HG03064 (cell line): Measurements from ENCODE around the gene AKAP11.

ENCODE experiments used
- ATAC-seq: cut with Tn5 transposase; IDR thresholded peaks from one replicate; pipeline ENCODE4 v1.9.1; 2021; ENCODE audit warnings: low read depth; ENCODE audit not compliant: unreplicated experiment

Gene AKAP11

GRCh38 chr13:42274386-42275097 is 2.6 kb downstream of the AKAP11 start:
- ATAC-seq: no peak

GRCh38 chr13:42275098-42275471 is 3.1 kb downstream of the AKAP11 start:
- no peak for ATAC-seq

GRCh38 chr13:42275506-42275905 is 3.6 kb downstream of the AKAP11 start:
- ATAC-seq: no peak

- no peak for ATAC-seq
Observed at GRCh38 chr13:42276683-42277082, 4.7 kb downstream of the AKAP11 start.

GRCh38 chr13:42277618-42278276 is 5.8 kb downstream of the AKAP11 start:
- ATAC-seq: no peak

- ATAC-seq: no peak
Observed at GRCh38 chr13:42279080-42279479, 7.1 kb downstream of the AKAP11 start.

- ATAC-seq: no peak
Observed at GRCh38 chr13:42279986-42280385, 8.0 kb downstream of the AKAP11 start.

- ATAC-seq: no peak
Observed at GRCh38 chr13:42280537-42280936, 8.6 kb downstream of the AKAP11 start.

GRCh38 chr13:42283574-42283973 is 11.6 kb downstream of the AKAP11 start:
- no peak for ATAC-seq

GRCh38 chr13:42284068-42284467 is 12.1 kb downstream of the AKAP11 start:
- no peak for ATAC-seq

- ATAC-seq: no peak
Observed at GRCh38 chr13:42298392-42298791, 26.4 kb downstream of the AKAP11 start.

- no peak for ATAC-seq
Observed at GRCh38 chr13:42305503-42305902, 33.6 kb downstream of the AKAP11 start.

- no peak for ATAC-seq
Observed at GRCh38 chr13:42307461-42307860, 35.5 kb downstream of the AKAP11 start.

GRCh38 chr13:42312817-42313431 is 41.0 kb downstream of the AKAP11 start:
- no peak for ATAC-seq

GRCh38 chr13:42318570-42318969 is 46.6 kb downstream of the AKAP11 start:
- no peak for ATAC-seq

GRCh38 chr13:42320375-42320787 is 48.4 kb downstream of the AKAP11 start:
- no peak for ATAC-seq

- no peak for ATAC-seq
Observed at GRCh38 chr13:42322806-42323205, 50.9 kb downstream of the AKAP11 start.

- ATAC-seq: no peak
Observed at GRCh38 chr13:42324704-42325103, 52.8 kb downstream of the AKAP11 start.

- ATAC-seq: no peak
Observed at GRCh38 chr13:42327725-42328124, 55.8 kb downstream of the AKAP11 start.

GRCh38 chr13:42328672-42329071 is 56.7 kb downstream of the AKAP11 start:
- no peak for ATAC-seq

- no peak for ATAC-seq
Observed at GRCh38 chr13:42329239-42329638, 57.3 kb downstream of the AKAP11 start.

GRCh38 chr13:42331009-42331408 is 59.1 kb downstream of the AKAP11 start:
- ATAC-seq: no peak
